Vagina (tissue), 2 donors: Measurements from ENCODE around the gene UBR2.

Experiments
- CTCF ChIP-seq, 3 experiments: fragments of 450-650 bp in 2 of 3; fragments of 200-600 bp in 1 of 3; sonication (generic) in 1 of 3; IDR thresholded peaks; one replicate each; pipeline ENCODE4 v1.5.1; 2017 to 2019; ENCODE audit warnings: antibody characterized with exemption in 3 of 3, mild to moderate bottlenecking in 2 of 3, moderate library complexity in 2 of 3
- POLR2A ChIP-seq, 2 donors: fragments of 450-650 bp; IDR thresholded peaks; one replicate each; pipeline ENCODE4 v1.6.1; 2017; ENCODE audit warnings: antibody characterized with exemption in 2 of 2, mild to moderate bottlenecking in 2 of 2, moderate library complexity in 2 of 2
- POLR2AphosphoS5 ChIP-seq, 2 donors: sonication (generic); formaldehyde crosslinking; IDR thresholded peaks; one replicate each; pipeline ENCODE4 v1.9.0; 2017; ENCODE audit warnings: antibody characterized with exemption in 2 of 2, mild to moderate bottlenecking in 2 of 2, low read depth in 1 of 2; ENCODE audit not compliant: insufficient read depth in 1 of 2

DNA sequence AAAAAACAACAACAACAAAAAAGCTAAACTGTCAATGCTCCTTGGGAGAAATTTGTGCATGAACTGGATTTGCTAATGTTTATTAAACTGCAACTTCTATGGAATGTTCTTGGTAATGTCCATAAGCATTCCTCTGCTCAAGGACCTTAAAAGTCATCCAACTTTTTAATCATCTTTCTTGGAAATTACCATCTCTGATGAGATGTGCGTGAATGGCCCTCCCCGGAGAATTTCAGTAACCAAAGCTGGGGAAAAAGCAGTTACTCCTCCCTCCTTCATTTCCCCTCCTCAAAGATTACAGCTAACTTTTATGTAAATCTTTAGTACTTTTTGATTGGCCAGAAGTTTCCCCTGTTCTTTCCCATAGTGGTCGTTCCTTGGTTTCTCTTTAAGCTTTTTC lies 176.9 kb downstream of the UBR2 start:
- TF ChIP-seq POLR2A (IDR thresholded peaks at IDR 0.05) (no peak), CTCF (IDR thresholded peaks at IDR 0.05) (no peak), POLR2AphosphoS5 (IDR thresholded peaks at IDR 0.05; ENCODE audit: insufficient read depth in 1 of 2, low read depth in 1 of 2) (no peak)
